ENCODE measurements around the gene CT83. TPM values are rescaled to one million over a fixed set of nuclear protein-coding genes. Genes with fewer than 3 reads are reported as not detected.
A peak's percentile ranks its signal among the peaks of the same experiment; 100 is the strongest.

The CT83 gene
- total and polyA plus RNA-seq, 2 of the 13 experiments (the other 11 are each of a cell fraction or from before 2014, with no cell fraction given): not detected

DNA sequence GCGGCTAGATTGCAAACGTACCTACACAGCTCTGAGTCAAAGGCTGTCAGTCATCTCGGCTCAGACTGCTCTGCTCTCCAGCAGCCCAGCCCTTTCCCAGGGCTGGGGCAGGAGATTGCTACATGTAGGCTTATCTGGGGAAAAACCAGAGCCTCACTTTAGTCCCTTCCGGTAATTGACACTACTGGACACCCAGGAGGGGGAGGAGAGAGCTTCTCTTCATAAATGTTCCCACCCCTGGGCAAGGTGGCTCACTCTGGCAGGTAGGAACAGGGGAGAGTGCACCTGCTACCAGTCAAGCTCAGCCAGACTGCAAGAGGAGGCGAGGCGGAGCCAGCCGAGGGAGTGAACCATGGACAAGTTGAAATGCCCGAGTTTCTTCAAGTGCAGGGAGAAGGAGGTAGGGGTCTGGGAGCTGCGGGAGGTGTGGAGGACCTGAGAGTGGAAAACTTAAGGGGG, 26.4 kb downstream of the CT83 start, which contains the start of gene SLC6A14 (continued):
- TF ChIP-seq, protein P1, sequence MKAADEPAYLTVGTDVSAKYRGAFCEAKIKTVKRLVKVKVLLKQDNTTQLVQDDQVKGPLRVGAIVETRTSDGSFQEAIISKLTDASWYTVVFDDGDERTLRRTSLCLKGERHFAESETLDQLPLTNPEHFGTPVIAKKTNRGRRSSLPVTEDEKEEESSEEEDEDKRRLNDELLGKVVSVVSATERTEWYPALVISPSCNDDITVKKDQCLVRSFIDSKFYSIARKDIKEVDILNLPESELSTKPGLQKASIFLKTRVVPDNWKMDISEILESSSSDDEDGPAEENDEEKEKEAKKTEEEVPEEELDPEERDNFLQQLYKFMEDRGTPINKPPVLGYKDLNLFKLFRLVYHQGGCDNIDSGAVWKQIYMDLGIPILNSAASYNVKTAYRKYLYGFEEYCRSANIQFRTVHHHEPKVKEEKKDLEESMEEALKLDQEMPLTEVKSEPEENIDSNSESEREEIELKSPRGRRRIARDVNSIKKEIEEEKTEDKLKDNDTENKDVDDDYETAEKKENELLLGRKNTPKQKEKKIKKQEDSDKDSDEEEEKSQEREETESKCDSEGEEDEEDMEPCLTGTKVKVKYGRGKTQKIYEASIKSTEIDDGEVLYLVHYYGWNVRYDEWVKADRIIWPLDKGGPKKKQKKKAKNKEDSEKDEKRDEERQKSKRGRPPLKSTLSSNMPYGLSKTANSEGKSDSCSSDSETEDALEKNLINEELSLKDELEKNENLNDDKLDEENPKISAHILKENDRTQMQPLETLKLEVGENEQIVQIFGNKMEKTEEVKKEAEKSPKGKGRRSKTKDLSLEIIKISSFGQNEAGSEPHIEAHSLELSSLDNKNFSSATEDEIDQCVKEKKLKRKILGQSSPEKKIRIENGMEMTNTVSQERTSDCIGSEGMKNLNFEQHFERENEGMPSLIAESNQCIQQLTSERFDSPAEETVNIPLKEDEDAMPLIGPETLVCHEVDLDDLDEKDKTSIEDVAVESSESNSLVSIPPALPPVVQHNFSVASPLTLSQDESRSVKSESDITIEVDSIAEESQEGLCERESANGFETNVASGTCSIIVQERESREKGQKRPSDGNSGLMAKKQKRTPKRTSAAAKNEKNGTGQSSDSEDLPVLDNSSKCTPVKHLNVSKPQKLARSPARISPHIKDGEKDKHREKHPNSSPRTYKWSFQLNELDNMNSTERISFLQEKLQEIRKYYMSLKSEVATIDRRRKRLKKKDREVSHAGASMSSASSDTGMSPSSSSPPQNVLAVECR (CRISPR knock-in tag; IDR thresholded peaks at IDR 0.05; ENCODE audit: borderline replicate concordance): no peak
- TF ChIP-seq HOXA7 (CRISPR knock-in tag; IDR thresholded peaks at IDR 0.05) (no peak), ZBTB7A (CRISPR knock-in tag; IDR thresholded peaks at IDR 0.05) (no peak), RBFOX2 (IDR thresholded peaks at IDR 0.05; ENCODE audit: low read depth, low read length) (peak; percentile 58), ARNT2 (CRISPR knock-in tag; IDR thresholded peaks at IDR 0.05; ENCODE audit: low read depth) (no peak), NFATC3 (CRISPR knock-in tag; IDR thresholded peaks at IDR 0.05) (no peak), KLF12 (CRISPR knock-in tag; IDR thresholded peaks at IDR 0.05; ENCODE audit: borderline replicate concordance) (no peak), ZMAT3 (CRISPR knock-in tag; conservative IDR thresholded peaks at IDR 0.05) (no peak), SRSF9 (IDR thresholded peaks at IDR 0.05; ENCODE audit: borderline replicate concordance, insufficient read depth, low read depth, low read length, poor library complexity, severe bottlenecking) (no peak)
- TF ChIP-seq, protein P2, sequence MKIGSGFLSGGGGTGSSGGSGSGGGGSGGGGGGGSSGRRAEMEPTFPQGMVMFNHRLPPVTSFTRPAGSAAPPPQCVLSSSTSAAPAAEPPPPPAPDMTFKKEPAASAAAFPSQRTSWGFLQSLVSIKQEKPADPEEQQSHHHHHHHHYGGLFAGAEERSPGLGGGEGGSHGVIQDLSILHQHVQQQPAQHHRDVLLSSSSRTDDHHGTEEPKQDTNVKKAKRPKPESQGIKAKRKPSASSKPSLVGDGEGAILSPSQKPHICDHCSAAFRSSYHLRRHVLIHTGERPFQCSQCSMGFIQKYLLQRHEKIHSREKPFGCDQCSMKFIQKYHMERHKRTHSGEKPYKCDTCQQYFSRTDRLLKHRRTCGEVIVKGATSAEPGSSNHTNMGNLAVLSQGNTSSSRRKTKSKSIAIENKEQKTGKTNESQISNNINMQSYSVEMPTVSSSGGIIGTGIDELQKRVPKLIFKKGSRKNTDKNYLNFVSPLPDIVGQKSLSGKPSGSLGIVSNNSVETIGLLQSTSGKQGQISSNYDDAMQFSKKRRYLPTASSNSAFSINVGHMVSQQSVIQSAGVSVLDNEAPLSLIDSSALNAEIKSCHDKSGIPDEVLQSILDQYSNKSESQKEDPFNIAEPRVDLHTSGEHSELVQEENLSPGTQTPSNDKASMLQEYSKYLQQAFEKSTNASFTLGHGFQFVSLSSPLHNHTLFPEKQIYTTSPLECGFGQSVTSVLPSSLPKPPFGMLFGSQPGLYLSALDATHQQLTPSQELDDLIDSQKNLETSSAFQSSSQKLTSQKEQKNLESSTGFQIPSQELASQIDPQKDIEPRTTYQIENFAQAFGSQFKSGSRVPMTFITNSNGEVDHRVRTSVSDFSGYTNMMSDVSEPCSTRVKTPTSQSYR (CRISPR knock-in tag; IDR thresholded peaks at IDR 0.05; ENCODE audit: borderline replicate concordance): peak; percentile 45; the same call in 1 of the 2 replicates
- TF ChIP-seq, protein P3, sequence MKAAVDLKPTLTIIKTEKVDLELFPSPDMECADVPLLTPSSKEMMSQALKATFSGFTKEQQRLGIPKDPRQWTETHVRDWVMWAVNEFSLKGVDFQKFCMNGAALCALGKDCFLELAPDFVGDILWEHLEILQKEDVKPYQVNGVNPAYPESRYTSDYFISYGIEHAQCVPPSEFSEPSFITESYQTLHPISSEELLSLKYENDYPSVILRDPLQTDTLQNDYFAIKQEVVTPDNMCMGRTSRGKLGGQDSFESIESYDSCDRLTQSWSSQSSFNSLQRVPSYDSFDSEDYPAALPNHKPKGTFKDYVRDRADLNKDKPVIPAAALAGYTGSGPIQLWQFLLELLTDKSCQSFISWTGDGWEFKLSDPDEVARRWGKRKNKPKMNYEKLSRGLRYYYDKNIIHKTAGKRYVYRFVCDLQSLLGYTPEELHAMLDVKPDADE (CRISPR knock-in tag; IDR thresholded peaks at IDR 0.05): no peak
- TF ChIP-seq, protein P4, sequence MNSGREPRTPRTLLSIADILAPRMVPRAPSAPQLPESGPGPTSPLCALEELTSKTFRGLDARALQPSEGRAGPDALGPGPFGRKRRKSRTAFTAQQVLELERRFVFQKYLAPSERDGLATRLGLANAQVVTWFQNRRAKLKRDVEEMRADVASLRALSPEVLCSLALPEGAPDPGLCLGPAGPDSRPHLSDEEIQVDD (CRISPR knock-in tag; IDR thresholded peaks at IDR 0.05; ENCODE audit: borderline replicate concordance): no peak
- TF ChIP-seq, protein P5, sequence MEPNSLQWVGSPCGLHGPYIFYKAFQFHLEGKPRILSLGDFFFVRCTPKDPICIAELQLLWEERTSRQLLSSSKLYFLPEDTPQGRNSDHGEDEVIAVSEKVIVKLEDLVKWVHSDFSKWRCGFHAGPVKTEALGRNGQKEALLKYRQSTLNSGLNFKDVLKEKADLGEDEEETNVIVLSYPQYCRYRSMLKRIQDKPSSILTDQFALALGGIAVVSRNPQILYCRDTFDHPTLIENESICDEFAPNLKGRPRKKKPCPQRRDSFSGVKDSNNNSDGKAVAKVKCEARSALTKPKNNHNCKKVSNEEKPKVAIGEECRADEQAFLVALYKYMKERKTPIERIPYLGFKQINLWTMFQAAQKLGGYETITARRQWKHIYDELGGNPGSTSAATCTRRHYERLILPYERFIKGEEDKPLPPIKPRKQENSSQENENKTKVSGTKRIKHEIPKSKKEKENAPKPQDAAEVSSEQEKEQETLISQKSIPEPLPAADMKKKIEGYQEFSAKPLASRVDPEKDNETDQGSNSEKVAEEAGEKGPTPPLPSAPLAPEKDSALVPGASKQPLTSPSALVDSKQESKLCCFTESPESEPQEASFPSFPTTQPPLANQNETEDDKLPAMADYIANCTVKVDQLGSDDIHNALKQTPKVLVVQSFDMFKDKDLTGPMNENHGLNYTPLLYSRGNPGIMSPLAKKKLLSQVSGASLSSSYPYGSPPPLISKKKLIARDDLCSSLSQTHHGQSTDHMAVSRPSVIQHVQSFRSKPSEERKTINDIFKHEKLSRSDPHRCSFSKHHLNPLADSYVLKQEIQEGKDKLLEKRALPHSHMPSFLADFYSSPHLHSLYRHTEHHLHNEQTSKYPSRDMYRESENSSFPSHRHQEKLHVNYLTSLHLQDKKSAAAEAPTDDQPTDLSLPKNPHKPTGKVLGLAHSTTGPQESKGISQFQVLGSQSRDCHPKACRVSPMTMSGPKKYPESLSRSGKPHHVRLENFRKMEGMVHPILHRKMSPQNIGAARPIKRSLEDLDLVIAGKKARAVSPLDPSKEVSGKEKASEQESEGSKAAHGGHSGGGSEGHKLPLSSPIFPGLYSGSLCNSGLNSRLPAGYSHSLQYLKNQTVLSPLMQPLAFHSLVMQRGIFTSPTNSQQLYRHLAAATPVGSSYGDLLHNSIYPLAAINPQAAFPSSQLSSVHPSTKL (CRISPR knock-in tag; IDR thresholded peaks at IDR 0.05): peak; percentile 33; the same call in 1 of the 2 replicates
- TF ChIP-seq, protein P6, sequence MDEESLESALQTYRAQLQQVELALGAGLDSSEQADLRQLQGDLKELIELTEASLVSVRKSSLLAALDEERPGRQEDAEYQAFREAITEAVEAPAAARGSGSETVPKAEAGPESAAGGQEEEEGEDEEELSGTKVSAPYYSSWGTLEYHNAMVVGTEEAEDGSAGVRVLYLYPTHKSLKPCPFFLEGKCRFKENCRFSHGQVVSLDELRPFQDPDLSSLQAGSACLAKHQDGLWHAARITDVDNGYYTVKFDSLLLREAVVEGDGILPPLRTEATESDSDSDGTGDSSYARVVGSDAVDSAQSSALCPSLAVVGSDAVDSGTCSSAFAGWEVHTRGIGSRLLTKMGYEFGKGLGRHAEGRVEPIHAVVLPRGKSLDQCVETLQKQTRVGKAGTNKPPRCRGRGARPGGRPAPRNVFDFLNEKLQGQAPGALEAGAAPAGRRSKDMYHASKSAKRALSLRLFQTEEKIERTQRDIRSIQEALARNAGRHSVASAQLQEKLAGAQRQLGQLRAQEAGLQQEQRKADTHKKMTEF (CRISPR knock-in tag; IDR thresholded peaks at IDR 0.05): no peak

Measured in HepG2 (cell line).